Coronary artery (tissue), 2 donors: ENCODE results near the gene ST6GALNAC2.

ENCODE experiments used
- DNase-seq: peaks from one replicate; pipeline ENCODE4 v3.0.0-alpha.2; 2017; ENCODE audit warnings: low spot score
- H3K27ac ChIP-seq, 2 donors: fragments of 200-600 bp; sonication (generic); one replicate each; pipeline ENCODE4 v1.5.1; 2016 to 2019
- H3K4me3 ChIP-seq: fragments of 200-600 bp; sonication (generic); 2 replicates; pipeline ENCODE4 v1.5.1; 2016; ENCODE audit warnings: mild to moderate bottlenecking, moderate library complexity
- TF ChIP-seq, protein P1 (sequence below): fragments of 200-600 bp; sonication (generic); IDR thresholded peaks from one replicate; pipeline ENCODE4 v1.5.1; 2019; ENCODE audit warnings: antibody characterized with exemption

The ST6GALNAC2 gene

DNA sequence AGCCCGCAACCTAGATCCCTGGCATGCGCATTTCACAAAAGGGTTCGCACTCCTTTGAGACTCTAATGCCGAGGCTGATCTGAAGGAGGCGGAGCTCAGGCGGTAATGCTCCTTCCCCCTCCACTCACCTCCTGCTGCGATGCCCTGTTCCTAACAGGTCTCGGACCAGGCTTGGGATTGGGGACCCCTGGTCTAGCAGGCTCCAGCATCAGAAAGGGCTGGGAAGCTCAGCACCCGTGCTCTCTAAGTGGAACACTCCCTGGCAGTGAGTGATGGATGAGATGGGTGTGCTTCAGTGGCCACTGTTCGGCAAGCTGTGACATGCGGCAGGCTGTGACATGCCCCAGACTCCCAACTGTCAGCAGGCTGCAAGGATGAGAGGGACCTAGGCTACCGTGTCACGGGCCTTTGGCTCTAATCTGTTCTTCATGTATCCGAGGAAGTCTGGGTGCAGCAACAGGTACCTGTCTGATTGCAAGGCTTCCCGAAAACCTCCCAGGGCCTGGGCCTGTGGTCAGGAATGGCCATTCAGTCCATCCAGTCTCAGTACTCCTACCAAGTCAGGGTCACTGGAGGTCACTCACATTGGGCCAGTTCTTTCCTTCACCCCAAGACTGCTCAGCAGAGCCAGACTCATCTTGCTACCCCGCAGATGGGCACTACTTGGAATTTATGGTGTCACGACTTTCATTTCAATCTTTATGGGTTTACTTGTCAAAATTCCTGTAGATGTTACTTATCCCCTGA lies 1.3 kb upstream of the ST6GALNAC2 start:
- Histone ChIP-seq H3K4me3 (peak overlapping the region; percentile 88), H3K27ac (no peak overlapping the region)
- DNase-seq, result no peak
- TF ChIP-seq, protein P1, sequence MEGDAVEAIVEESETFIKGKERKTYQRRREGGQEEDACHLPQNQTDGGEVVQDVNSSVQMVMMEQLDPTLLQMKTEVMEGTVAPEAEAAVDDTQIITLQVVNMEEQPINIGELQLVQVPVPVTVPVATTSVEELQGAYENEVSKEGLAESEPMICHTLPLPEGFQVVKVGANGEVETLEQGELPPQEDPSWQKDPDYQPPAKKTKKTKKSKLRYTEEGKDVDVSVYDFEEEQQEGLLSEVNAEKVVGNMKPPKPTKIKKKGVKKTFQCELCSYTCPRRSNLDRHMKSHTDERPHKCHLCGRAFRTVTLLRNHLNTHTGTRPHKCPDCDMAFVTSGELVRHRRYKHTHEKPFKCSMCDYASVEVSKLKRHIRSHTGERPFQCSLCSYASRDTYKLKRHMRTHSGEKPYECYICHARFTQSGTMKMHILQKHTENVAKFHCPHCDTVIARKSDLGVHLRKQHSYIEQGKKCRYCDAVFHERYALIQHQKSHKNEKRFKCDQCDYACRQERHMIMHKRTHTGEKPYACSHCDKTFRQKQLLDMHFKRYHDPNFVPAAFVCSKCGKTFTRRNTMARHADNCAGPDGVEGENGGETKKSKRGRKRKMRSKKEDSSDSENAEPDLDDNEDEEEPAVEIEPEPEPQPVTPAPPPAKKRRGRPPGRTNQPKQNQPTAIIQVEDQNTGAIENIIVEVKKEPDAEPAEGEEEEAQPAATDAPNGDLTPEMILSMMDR, result no peak

DNA sequence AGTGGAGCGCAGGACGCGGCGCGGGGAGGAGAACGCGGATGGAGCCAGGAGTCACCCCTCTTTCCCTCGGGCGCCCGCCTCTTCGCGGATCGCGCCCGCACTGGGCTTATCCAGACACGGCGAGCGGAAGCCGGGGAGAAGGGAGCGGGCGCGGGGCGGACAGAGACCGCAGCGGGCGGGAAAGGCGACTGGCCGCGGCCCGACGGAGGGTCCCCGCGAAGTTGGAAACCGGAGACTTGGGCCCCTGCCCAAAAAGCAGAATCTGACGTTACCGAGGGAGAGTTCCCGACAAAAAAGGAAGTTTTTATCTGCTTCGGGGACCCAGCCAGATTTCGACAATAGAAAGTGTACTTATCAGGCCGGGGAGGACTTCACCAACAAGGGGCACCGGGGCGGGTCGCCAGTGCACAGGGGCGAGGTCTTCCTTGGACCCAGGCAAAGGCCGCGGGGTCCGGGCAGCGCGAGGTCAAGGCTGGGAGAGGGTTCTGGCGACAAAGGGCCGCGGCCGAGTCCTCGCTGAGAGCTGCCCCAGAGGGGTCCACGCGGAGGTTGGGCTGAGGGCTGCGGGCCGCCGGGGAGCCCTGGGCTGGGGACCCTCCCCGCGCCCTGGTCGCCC lies 519 bp downstream of the ST6GALNAC2 start:
- H3K4me3 ChIP-seq, result peak overlapping the region; percentile 88
- no peak for DNase-seq
- H3K27ac ChIP-seq, result peak overlapping the region in 1 of 2 donors; percentile 33
- TF ChIP-seq, protein P1, result no peak

DNA sequence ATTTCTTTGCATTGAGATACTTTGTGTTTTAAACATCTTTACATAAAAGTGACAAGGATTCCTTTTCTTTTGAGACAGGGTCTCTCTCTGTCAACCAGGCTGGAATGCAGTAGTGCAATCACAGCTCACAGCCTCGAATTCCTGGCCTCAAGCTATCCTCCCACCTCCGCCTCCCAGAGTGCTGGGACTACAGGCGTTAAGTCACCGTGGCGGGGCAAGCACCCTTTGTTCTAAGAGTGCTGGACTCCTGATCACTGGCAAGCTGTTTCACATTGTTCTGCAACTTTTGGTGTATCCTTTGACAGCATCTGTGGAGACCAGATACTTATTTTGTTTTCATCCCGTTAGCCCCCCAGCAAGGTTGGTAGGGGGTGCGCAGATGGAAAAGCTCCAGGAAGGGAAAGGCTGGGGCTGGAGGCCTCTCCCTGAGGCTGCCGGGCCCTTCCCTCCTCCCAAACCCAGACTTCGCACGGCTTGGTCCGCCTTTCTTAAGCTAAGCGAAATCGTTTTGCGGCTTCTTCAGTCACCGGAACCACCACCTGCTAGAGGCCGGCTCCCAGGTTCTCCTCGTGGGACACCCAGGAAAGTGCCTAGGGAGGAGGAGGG lies 1.1 kb downstream of the ST6GALNAC2 start:
- DNase-seq, result no peak
- TF ChIP-seq, protein P1, result no peak
- peak overlapping the region; percentile 88 for H3K4me3 ChIP-seq
- H3K27ac ChIP-seq, result no peak overlapping the region

DNA sequence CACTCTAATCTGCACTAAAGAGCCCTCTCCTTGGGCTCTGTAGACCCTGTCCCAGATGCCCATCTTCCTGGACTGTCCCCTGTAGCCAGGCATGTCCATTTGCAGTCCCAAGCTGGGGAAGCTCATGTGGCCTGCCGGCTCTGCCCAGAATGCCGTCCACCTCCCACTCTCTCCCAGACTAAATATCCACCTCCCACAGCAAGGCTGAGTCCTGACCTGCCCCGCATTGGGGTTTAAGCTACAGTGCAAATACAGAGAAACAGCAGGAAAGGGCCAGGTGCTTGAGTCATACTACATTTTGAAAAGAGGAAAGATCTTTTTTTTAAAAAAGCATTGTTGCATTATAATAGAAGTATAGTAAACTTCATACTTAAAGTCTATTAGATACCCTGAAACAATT lies 3.0 kb downstream of the ST6GALNAC2 start:
- TF ChIP-seq, protein P1, result no peak
- no peak overlapping the region for H3K4me3 ChIP-seq
- no peak for DNase-seq
- H3K27ac ChIP-seq, result no peak overlapping the region

DNA sequence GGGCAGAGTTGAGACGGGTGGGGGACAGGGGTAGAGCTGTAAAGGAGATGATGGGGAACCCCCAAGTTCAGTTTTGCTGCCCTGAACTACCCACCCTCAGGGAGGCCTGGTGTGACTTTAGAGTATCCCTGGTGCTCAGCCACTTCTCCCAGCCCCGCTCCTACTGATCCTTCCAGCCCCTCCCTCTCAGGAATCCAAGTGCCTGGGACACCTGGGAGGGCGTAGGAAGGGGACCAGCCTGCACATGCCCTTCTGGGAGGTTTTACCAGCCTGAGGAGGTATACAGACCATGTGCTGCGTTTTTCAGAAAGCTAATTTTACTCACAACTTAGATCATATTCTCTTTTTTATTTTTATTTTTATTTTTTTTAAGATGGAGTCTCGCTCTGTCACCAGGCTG lies 4.1 kb downstream of the ST6GALNAC2 start:
- DNase-seq, result no peak
- H3K27ac ChIP-seq, result no peak overlapping the region
- TF ChIP-seq, protein P1, result no peak
- no peak overlapping the region for H3K4me3 ChIP-seq

DNA sequence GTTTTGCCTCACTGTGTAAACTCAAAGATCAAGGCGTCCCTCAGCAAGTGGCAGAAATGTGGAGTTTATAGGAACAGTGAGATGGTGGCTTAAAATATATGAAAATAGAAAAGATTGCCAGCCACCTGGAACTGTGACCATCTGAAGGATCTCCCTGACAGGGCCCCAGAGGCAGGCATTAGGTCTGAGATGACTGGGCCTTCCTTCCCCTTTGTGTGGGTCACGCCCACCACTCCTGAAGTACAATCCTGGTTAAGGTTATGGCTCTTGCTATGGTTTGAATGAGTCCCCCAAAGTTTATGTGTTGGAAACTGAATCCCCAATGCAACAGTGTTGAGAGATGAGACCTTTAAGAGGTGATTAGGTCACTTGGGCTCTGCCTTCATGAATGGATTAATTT lies 6.4 kb downstream of the ST6GALNAC2 start:
- TF ChIP-seq, protein P1, result no peak
- H3K27ac ChIP-seq, result no peak overlapping the region
- no peak overlapping the region for H3K4me3 ChIP-seq
- DNase-seq, result no peak
